Fibroblast of villous mesenchyme (primary cell): ENCODE results near the gene OAS3. TPM values are rescaled to one million over a fixed set of nuclear protein-coding genes. Genes with fewer than 3 reads are reported as not detected.
"Not testable (repeated sequence)": the region's sequence is repeated elsewhere in the genome, so short reads cannot be mapped to it uniquely, and the experiment has no call there.

Experiments
- DNase-seq: peaks from one replicate; pipeline ENCODE4 v3.0.0-alpha.2; 2010; ENCODE audit warnings: low read depth
- H3K4me3 ChIP-seq: 2 replicates; pipeline ENCODE4 v1.5.1; 2011; ENCODE audit warnings: low read depth, mild to moderate bottlenecking, low read length
- CTCF ChIP-seq: IDR thresholded peaks from 2 replicates; pipeline ENCODE4 v1.5.1; 2012; ENCODE audit warnings: low read depth, mild to moderate bottlenecking, low read length; ENCODE audit not compliant: insufficient read depth
- total RNA-seq: library from RNA; depleted of rRNA; stranded (reverse); fragments of >200 nt; gene quantifications from 2 replicates; pipeline ENCODE4 v1.2.3, GENCODE V29; 2012

Gene OAS3
- total RNA-seq, 1 donor: 12.5 TPM

- H3K4me3 ChIP-seq: no peak overlapping the region
- no peak for DNase-seq
- no peak for TF ChIP-seq CTCF
Observed at GRCh38 chr12:112979041-112979680, 40.9 kb downstream of the OAS3 start.

GRCh38 chr12:112980491-112981158 is 42.4 kb downstream of the OAS3 start:
- DNase-seq: no peak
- TF ChIP-seq CTCF: no peak
- H3K4me3 ChIP-seq: no peak overlapping the region

- TF ChIP-seq CTCF: no peak
- H3K4me3 ChIP-seq: no peak overlapping the region
- no peak for DNase-seq
Observed at GRCh38 chr12:112985642-112986290, 47.5 kb downstream of the OAS3 start.

GRCh38 chr12:112986291-112986800 is 48.1 kb downstream of the OAS3 start:
- TF ChIP-seq CTCF: no peak
- H3K4me3 ChIP-seq: no peak overlapping the region
- no peak for DNase-seq

- DNase-seq: no peak
- TF ChIP-seq CTCF: no peak
- no peak overlapping the region for H3K4me3 ChIP-seq
Observed at GRCh38 chr12:112987561-112987960, 49.3 kb downstream of the OAS3 start.

- no peak for TF ChIP-seq CTCF
- no peak overlapping the region for H3K4me3 ChIP-seq
- no peak for DNase-seq
Observed at GRCh38 chr12:112988224-112988623, 50.0 kb downstream of the OAS3 start.

GRCh38 chr12:112988823-112989385 is 50.6 kb downstream of the OAS3 start:
- H3K4me3 ChIP-seq, DNase-seq: not testable (repeated sequence)
